ENCODE measurements around the gene CDK6.

The CDK6 gene

GRCh38 chr7:92694211-92694610 lies 142.2 kb downstream of the CDK6 start:
- in situ Hi-C loops (cut with HindIII; ENCODE audit: low pct_ligation_motif_present, low sequenced_read_pairs), result no loop called here
- H3K27me3 ChIP-seq (replicated peaks), result no peaks in the 10 kb centered on the region
- H3K4me3 ChIP-seq (ENCODE audit: low read depth, low read length), result no peak overlapping the region
- TF ChIP-seq, protein P1, sequence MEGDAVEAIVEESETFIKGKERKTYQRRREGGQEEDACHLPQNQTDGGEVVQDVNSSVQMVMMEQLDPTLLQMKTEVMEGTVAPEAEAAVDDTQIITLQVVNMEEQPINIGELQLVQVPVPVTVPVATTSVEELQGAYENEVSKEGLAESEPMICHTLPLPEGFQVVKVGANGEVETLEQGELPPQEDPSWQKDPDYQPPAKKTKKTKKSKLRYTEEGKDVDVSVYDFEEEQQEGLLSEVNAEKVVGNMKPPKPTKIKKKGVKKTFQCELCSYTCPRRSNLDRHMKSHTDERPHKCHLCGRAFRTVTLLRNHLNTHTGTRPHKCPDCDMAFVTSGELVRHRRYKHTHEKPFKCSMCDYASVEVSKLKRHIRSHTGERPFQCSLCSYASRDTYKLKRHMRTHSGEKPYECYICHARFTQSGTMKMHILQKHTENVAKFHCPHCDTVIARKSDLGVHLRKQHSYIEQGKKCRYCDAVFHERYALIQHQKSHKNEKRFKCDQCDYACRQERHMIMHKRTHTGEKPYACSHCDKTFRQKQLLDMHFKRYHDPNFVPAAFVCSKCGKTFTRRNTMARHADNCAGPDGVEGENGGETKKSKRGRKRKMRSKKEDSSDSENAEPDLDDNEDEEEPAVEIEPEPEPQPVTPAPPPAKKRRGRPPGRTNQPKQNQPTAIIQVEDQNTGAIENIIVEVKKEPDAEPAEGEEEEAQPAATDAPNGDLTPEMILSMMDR (IDR thresholded peaks at IDR 0.05; ENCODE audit: low read depth, low read length, missing control alignments), result no peak
- DNase-seq, result no peak
- no peak overlapping the region for H3K27ac ChIP-seq
- H3K36me3 ChIP-seq (replicated peaks), result no peaks in the 10 kb centered on the region

- in situ Hi-C loops (cut with HindIII; ENCODE audit: low pct_ligation_motif_present, low sequenced_read_pairs), result no loop called here
Measured at GRCh38 chr7:92693519-92693918, 142.9 kb downstream of the CDK6 start.

GRCh38 chr7:92691578-92691977 lies 144.8 kb downstream of the CDK6 start:
- no peak overlapping the region for H3K4me3 ChIP-seq (ENCODE audit: low read depth, low read length)
- H3K36me3 ChIP-seq (replicated peaks), result no peaks in the 10 kb centered on the region
- no peaks in the 10 kb centered on the region for H3K27me3 ChIP-seq (replicated peaks)
- TF ChIP-seq, protein P1 (IDR thresholded peaks at IDR 0.05; ENCODE audit: low read depth, low read length, missing control alignments), result peak; percentile 46
- peak; percentile 52 for DNase-seq
- H3K27ac ChIP-seq, result no peak overlapping the region
- in situ Hi-C loops (cut with HindIII; ENCODE audit: low pct_ligation_motif_present, low sequenced_read_pairs), result no loop called here

More at GRCh38 chr7:92693519-92693918, 142.9 kb downstream of the CDK6 start:
- no peak overlapping the region for H3K4me3 ChIP-seq (ENCODE audit: low read depth, low read length)
- H3K27me3 ChIP-seq (replicated peaks), result no peaks in the 10 kb centered on the region
- TF ChIP-seq, protein P1 (IDR thresholded peaks at IDR 0.05; ENCODE audit: low read depth, low read length, missing control alignments), result no peak
- H3K27ac ChIP-seq, result no peak overlapping the region
- no peaks in the 10 kb centered on the region for H3K36me3 ChIP-seq (replicated peaks)
- no peak for DNase-seq

GRCh38 chr7:92685136-92686042 lies 151.0 kb downstream of the CDK6 start:
- H3K27ac ChIP-seq, result no peak overlapping the region
- DNase-seq, result no peak
- in situ Hi-C loops (cut with HindIII; ENCODE audit: low pct_ligation_motif_present, low sequenced_read_pairs), result no loop called here

GRCh38 chr7:92684274-92684673 lies 152.1 kb downstream of the CDK6 start:
- DNase-seq, result no peak
- Histone ChIP-seq H3K4me3 (ENCODE audit: low read depth, low read length) (no peak overlapping the region), H3K27me3 (replicated peaks) (no peaks in the 10 kb centered on the region), H3K27ac (no peak overlapping the region), H3K36me3 (replicated peaks) (no peaks in the 10 kb centered on the region)
- TF ChIP-seq, protein P1 (IDR thresholded peaks at IDR 0.05; ENCODE audit: low read depth, low read length, missing control alignments), result no peak
- in situ Hi-C loops (cut with HindIII; ENCODE audit: low pct_ligation_motif_present, low sequenced_read_pairs), result no loop called here

More at GRCh38 chr7:92685136-92686042, 151.0 kb downstream of the CDK6 start:
- Histone ChIP-seq H3K36me3 (replicated peaks) (no peaks in the 10 kb centered on the region), H3K4me3 (ENCODE audit: low read depth, low read length) (no peak overlapping the region), H3K27me3 (replicated peaks) (no peaks in the 10 kb centered on the region)
- TF ChIP-seq, protein P1 (IDR thresholded peaks at IDR 0.05; ENCODE audit: low read depth, low read length, missing control alignments), result no peak
